Liver (tissue), 9 donors: Measurements from ENCODE around the gene ANKRD50. TPM values are rescaled to one million over a fixed set of nuclear protein-coding genes. Genes with fewer than 3 reads are reported as not detected.

ENCODE experiments used
- DNase-seq: peaks from one replicate; pipeline ENCODE4 v3.0.0-alpha.2; 2017; ENCODE audit warnings: low spot score
- H3K27ac ChIP-seq, 2 donors: one replicate each; pipeline ENCODE4 v1.7.0; 2013; ENCODE audit warnings: inconsistent platforms in 2 of 2, low read length in 2 of 2, control low read depth in 1 of 2, low read depth in 1 of 2, mild to moderate bottlenecking in 1 of 2
- H3K27me3 ChIP-seq, 4 donors: one replicate each; pipeline versions ENCODE4 v1.6.1 to v1.7.0; 2013; ENCODE audit warnings: low read length in 3 of 4, inconsistent platforms in 1 of 4, mild to moderate bottlenecking in 1 of 4, moderate library complexity in 1 of 4; ENCODE audit not compliant: control insufficient read depth in 4 of 4, insufficient read depth in 4 of 4
- H3K36me3 ChIP-seq, 4 donors: one replicate each; pipeline versions ENCODE4 v1.6.1 to v1.7.0; 2013; ENCODE audit warnings: low read length in 3 of 4, mild to moderate bottlenecking in 3 of 4, low read depth in 1 of 4, moderate library complexity in 1 of 4; ENCODE audit not compliant: control insufficient read depth in 4 of 4, insufficient read depth in 3 of 4
- H3K4me1 ChIP-seq, 4 donors: one replicate each; pipeline versions ENCODE4 v1.6.1 to v1.7.0; 2013; ENCODE audit warnings: low read length in 3 of 4, mild to moderate bottlenecking in 3 of 4, moderate library complexity in 1 of 4; ENCODE audit not compliant: control insufficient read depth in 4 of 4, insufficient read depth in 4 of 4
- H3K4me3 ChIP-seq, 3 donors: one replicate each; pipeline versions ENCODE4 v1.6.1 to v1.7.0; 2013; ENCODE audit warnings: low read length in 3 of 3, control low read depth in 1 of 3, low read depth in 1 of 3, mild to moderate bottlenecking in 1 of 3
- H3K9ac ChIP-seq, 2 donors: one replicate each; pipeline ENCODE4 v1.7.0; 2013; ENCODE audit warnings: low read length in 2 of 2, mild to moderate bottlenecking in 2 of 2, moderate library complexity in 2 of 2, control low read depth in 1 of 2, low read depth in 1 of 2
- H3K9me3 ChIP-seq, 4 donors: one replicate each; pipeline versions ENCODE4 v1.6.1 to v1.7.0; 2013; ENCODE audit warnings: low read length in 3 of 4; ENCODE audit not compliant: control insufficient read depth in 4 of 4
- ATF3 ChIP-seq: IDR thresholded peaks from 2 replicates; pipeline ENCODE4 v1.6.1; 2016; ENCODE audit warnings: antibody characterized with exemption
- CTCF ChIP-seq: fragments of 150-350 bp; IDR thresholded peaks from 2 replicates; pipeline ENCODE4 v1.5.1; 2017; ENCODE audit warnings: improper control_type of control experiment, low read depth, low read length; ENCODE audit not compliant: missing input control
- FOXA1 ChIP-seq: IDR thresholded peaks from 2 replicates; pipeline ENCODE4 v1.6.1; 2016; ENCODE audit warnings: antibody characterized with exemption
- FOXA2 ChIP-seq: IDR thresholded peaks from 2 replicates; pipeline ENCODE4 v1.6.1; 2016; ENCODE audit warnings: antibody characterized with exemption
- GABPA ChIP-seq, 2 donors: IDR thresholded peaks in 1 of 2; conservative IDR thresholded peaks in 1 of 2; 2 replicates each; pipeline ENCODE4 v1.6.1; 2016; ENCODE audit warnings: antibody characterized with exemption in 2 of 2, mild to moderate bottlenecking in 1 of 2, moderate library complexity in 1 of 2
- HNF4A ChIP-seq, 2 donors: conservative IDR thresholded peaks; 2 replicates each; pipeline ENCODE4 v1.6.1; 2016; ENCODE audit warnings: antibody characterized with exemption in 2 of 2, mild to moderate bottlenecking in 2 of 2
- HNF4G ChIP-seq: IDR thresholded peaks from 2 replicates; pipeline ENCODE4 v1.6.1; 2016; ENCODE audit warnings: antibody characterized with exemption
- JUND ChIP-seq, 2 donors: IDR thresholded peaks; 2 replicates each; pipeline ENCODE4 v1.6.1; 2016; ENCODE audit warnings: antibody characterized with exemption in 2 of 2
- NR2F2 ChIP-seq: IDR thresholded peaks from 2 replicates; pipeline ENCODE4 v1.6.1; 2016; ENCODE audit warnings: antibody characterized with exemption
- RAD21 ChIP-seq, 2 donors: IDR thresholded peaks; 2 replicates each; pipeline ENCODE4 v1.6.1; 2016; ENCODE audit warnings: antibody characterized with exemption in 2 of 2, mild to moderate bottlenecking in 2 of 2
- REST ChIP-seq: IDR thresholded peaks from 2 replicates; pipeline ENCODE4 v1.6.1; 2016; ENCODE audit warnings: antibody characterized with exemption, mild to moderate bottlenecking
- SP1 ChIP-seq: IDR thresholded peaks from 2 replicates; pipeline ENCODE4 v1.6.1; 2018; ENCODE audit warnings: antibody characterized with exemption, mild to moderate bottlenecking
- TAF1 ChIP-seq: conservative IDR thresholded peaks from 2 replicates; pipeline ENCODE4 v1.6.1; 2016; ENCODE audit warnings: antibody characterized with exemption, mild to moderate bottlenecking
- YY1 ChIP-seq: IDR thresholded peaks from 2 replicates; pipeline ENCODE4 v1.6.1; 2016; ENCODE audit warnings: antibody characterized with exemption, mild to moderate bottlenecking
- ZBTB33 ChIP-seq: IDR thresholded peaks from 2 replicates; pipeline ENCODE4 v1.6.1; 2016; ENCODE audit warnings: antibody characterized with exemption
- WGBS: extraction: QIAGEN DNeasy Blood & Tissue Kit; methylation state at CpG from one replicate; pipeline ENCODE4 v1.1.7; 2013; 5-methylcytosine and 5-hydroxymethylcytosine counted together
- polyA plus RNA-seq, 2 donors: library from polyadenylated mRNA; stranded (reverse) in 1 of 2; unstranded in 1 of 2; fragments of 200-250 nt in 1 of 2; fragments of >200 nt in 1 of 2; fragmentation: Nextera tagmentation in 1 of 2; extraction: Ambion mirVana in 1 of 2; gene quantifications; one replicate each; pipeline versions ENCODE4 v1.2.1 to v1.2.3, GENCODE V29; 2013 to 2015
- total RNA-seq, 2 donors: library from RNA; depleted of rRNA; stranded (reverse); fragments of >200 nt; gene quantifications; one replicate each; pipeline ENCODE4 v1.2.3, GENCODE V29; 2014
- TF ChIP-seq, protein P1 (sequence below): IDR thresholded peaks from 2 replicates; pipeline ENCODE4 v1.6.1; 2016; ENCODE audit warnings: antibody characterized with exemption
- donor health status: healthy.
- donor health status: healthy.
- donor health status: healthy.
- donor health status: healthy.
- donor health status: healthy.

The ANKRD50 gene
- total and polyA plus RNA-seq, 4 donors = 2.4 to 16.7 (median 6.0) TPM

- no peak for TF ChIP-seq CTCF
- TF ChIP-seq RAD21 (IDR thresholded peaks at IDR 0.05) = peak; percentile 37 to 60
- TF ChIP-seq ZBTB33 = no peak
Measured at GRCh38 chr4:124753941-124754581, 41.5 kb upstream of the ANKRD50 start (continued).

DNA sequence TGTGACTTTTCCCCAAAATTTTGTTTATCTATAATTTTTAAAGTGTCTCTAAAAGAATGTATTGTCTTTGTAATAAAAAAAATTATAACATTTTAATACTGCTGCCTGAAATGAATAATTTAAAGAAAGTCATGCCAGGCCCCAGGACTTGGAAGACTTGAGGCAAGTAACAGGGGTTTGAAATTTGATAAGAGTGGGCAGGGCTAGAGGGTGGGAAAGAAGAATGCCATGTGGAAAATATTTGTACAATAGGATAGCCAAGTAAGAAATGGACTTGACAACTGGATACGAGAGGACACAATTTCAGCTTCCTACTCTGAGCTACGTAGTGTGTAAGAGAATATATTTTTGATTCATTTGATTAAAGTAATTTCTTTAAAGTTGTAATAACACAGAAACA, 36.9 kb upstream of the ANKRD50 start:
- Histone ChIP-seq H3K27ac (no peak overlapping the region), H3K4me3 (no peak overlapping the region), H3K36me3 (no peaks in the 10 kb centered on the region), H3K9ac (no peak overlapping the region), H3K27me3 (no peaks in the 10 kb centered on the region), H3K4me1 (peaks cover 0 to 9% (median 5%) of the 10 kb centered on the region in 4 donors), H3K9me3 (no peaks in the 10 kb centered on the region)
- no peak for TF ChIP-seq HNF4G
- no peak for TF ChIP-seq YY1
- no peak for TF ChIP-seq HNF4A (conservative IDR thresholded peaks at IDR 0.05)
- no peak for TF ChIP-seq FOXA1
- no peak for TF ChIP-seq FOXA2
- TF ChIP-seq GABPA (IDR thresholded peaks at IDR 0.05 in 1 of 2, conservative IDR thresholded peaks at IDR 0.05 in 1 of 2) = no peak
- TF ChIP-seq, protein P1, sequence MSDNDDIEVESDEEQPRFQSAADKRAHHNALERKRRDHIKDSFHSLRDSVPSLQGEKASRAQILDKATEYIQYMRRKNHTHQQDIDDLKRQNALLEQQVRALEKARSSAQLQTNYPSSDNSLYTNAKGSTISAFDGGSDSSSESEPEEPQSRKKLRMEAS = no peak
- TF ChIP-seq ZBTB33 = no peak
- TF ChIP-seq NR2F2 = no peak
- no peak for TF ChIP-seq REST
- TF ChIP-seq JUND (IDR thresholded peaks at IDR 0.05) = no peak
- TF ChIP-seq ATF3 = no peak
- TF ChIP-seq TAF1 = no peak
- TF ChIP-seq RAD21 (IDR thresholded peaks at IDR 0.05) = no peak
- no peak for TF ChIP-seq SP1
- DNase-seq = no peak
- 99% methylated on average over 2 of the region's 2 CpGs for WGBS
